ENCODE results near the gene SPEF2.
"Not testable (repeated sequence)": the region's sequence is repeated elsewhere in the genome, so short reads cannot be mapped to it uniquely, and the experiment has no call there.

The SPEF2 gene

DNA sequence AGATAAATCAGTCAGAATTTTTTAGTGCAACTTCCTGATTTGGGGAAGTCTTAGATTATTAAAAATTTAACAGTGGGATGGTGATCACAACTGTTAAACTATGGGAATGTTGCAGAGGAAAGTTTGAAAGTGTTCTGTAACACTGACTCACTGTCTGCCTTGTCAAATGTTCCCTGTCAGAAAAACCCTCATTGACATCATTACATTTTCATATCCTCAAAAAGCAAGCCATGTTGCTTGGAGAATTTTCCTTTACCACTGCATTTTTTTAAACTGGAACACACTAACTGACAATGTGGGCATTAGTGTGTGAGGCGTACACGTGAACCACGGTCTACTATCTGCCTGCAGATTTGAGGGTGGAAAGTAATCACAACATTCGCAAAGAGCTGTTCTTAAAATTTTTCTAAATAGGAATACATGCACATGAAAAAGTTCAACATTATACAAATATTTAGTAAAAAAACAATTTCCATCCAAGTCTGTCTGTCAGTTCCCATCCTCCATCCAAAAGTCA is 210.5 kb downstream of the SPEF2 start:
- DNase-seq: no peak

GRCh38 chr5:35830587-35830986 is 212.9 kb downstream of the SPEF2 start:
- peak; percentile 60 to 81 for DNase-seq

- DNase-seq: no peak
Measured at GRCh38 chr5:35832762-35833161, 215.1 kb downstream of the SPEF2 start.

DNA sequence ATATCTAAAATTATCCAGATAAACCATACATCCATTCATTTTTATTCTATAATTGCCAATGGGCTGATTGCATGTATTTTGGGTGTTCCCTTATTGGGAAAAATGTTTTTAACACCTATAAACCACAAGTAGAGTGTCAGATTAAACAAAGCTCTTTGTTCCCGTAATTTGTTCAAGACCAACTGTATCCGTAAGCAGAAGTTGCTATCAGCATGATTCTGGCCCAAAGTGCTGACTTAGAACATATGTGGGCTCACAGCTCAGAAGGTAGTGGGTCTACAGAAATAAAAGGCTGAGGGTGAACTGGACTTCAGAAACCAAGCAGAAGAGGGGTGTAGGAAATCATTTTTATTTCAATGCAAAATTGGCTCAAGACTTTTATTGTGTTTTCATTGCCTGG is 215.6 kb downstream of the SPEF2 start:
- no peak for DNase-seq

DNA sequence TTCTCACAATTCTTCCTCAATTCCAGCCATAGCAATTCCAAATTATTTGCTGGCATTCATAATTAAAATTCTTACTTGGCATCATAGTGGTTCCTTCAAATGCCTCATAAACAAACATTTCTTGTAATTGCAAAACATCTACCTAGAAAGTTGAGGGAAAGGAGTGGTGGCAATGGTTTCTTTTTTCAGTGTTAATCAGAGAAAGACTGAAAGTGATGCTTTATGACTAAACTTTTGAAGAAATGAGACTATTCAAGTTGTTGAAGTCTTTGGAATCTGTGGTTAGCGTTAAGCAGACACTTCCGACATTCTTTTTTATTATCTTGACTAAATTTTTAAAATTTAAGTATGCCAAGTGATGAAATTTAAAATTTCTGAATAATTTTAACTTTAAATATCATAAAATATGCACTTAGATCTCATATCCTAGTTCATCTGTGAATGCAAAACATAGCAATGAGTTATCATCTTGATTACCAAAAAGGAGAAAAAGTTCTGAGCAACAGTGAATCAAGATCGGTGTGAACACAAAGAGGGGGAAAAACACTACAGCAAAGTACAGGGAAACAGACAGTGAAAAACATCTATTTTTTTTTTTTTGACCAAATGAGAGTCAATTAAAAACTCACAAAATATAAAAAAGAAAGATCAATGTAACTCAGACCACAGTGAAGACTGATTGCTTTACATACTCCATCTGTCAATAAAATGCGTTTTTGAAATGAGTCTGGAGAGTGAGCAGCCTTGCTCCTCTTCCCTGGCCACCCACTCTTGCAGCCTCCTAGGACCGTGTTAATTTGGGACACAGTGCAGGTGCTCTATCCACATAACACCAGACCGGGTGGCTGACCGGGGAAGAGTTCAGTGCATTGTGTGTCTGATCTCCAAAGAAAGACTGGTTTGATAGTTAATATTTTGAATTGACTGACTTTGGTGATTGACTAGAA is 218.4 kb downstream of the SPEF2 start:
- DNase-seq: peak in 1 of 2 donors; percentile 55

DNA sequence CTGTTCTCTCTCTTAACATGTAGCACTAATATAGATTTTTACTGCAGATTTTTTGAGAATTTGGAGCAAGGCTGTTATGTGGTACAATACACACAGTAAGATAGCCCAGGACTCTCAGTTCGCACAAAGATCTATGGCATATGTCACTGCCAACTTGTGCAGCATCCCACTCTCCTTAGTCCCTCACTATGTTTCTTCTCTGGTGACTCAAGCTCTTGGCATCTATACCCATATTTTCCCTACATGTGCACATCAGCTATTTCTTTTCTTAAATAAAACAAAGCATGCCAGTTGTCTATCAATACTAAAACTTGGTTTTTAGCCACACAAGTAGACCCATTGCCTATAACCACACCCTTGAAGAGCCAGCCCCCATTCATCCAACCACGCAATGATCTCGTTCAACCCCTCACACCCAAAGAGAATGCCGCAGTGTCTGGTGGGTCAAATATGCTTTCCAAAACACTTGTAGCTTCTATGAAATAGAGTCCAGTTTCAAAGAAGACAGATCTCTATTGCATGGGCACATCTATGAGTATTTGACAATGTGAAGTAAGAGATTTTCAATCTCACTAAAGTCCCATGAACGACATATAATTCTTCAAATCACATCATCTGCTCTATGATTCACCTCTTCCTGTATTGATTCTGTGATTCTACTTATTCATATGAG is 220.8 kb downstream of the SPEF2 start:
- DNase-seq: no peak

DNA sequence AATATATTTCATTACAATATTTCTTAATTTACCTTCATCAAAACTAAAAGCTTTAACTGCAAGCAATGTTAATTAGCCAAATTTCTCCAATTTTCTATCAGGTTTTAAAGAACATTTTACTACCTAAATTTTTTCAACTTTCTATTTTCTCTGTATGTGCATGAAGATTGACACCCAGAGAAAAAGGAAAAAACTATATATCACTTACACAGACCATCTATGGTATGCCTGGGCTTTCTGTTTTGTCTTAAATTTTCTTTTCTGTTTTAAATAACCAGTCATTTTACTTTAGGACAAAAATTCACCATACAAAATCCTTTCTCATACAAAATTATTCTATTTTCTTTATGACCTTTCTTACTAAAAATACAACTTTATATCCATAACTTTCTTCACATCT is 225.2 kb downstream of the SPEF2 start:
- no peak for DNase-seq

DNA sequence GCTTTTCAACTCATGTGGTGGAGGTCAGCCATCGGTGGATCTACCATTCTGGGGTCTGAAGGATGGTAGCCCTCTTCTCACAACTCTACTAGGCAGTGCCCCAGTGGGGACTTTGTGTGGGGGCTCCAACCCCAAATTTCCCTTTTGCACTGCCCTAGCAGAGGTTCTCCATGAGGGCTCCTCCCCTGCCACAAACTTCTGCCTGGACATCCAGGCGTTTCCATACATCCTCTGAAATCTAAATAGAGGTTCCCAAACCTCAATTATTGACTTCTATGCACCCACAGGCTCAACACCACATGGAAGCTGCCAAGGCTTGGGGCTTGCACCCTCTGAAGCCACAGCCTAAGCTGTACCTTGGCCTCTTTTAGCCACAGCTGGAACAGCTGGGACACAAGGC is 227.8 kb downstream of the SPEF2 start:
- not testable (repeated sequence) for DNase-seq

DNA sequence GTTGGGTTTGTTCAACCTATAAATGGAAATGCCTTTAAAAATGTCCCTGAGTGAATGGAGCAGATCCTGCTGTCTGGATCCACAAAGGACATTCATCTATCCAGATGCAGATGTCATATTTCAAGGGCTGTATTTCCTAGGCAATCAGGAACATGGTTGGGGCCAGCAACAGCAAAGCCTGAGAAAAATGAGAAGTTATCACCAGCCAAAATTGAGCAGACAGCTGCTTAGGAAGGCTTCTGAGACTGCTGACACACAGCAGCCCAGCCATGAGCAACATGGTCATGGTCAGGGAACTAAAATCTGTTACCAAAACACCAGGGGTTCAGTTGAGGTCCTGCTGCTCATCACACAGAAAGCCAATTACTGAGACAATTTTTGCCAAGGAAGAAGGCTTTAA is 229.8 kb downstream of the SPEF2 start:
- no peak for DNase-seq

DNA sequence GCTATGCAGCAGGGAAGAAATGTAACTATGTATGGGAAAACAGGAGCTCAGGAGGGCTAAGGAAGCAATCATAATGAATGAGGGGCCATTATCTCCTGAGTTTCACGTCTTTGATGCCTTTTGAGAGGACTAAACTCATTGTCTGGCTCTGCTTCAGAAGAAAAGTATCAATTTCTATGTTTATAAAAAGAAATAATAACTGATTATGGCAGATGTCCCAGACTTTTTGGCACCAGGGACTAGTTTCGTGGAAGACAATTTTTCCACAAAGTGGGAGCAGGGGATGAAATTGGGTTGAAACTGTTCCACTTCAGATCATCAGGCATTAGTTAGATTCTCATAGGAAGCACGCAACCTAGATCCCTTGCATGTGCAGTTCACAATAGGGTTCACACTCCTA is 230.3 kb downstream of the SPEF2 start:
- DNase-seq: no peak

DNA sequence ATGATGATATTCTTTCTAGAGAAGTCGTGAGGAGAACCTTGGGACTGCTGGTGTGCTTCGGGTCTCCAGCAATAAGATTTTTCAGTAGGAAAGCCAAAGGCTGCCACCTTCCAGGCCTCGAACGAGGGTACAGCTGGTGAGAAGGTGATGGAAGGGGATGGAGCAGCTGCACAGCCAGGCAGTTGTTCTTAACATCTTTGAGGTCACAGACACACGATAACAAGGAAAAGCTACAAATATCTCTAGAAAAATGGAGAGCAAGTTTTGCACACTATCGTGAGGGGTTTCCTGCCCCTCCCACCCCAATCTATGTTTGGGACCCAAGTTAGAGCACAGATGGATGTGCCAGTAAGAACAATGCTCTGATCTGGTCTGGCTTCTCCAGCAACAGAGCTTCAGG is 232.2 kb downstream of the SPEF2 start:
- DNase-seq: no peak

DNA sequence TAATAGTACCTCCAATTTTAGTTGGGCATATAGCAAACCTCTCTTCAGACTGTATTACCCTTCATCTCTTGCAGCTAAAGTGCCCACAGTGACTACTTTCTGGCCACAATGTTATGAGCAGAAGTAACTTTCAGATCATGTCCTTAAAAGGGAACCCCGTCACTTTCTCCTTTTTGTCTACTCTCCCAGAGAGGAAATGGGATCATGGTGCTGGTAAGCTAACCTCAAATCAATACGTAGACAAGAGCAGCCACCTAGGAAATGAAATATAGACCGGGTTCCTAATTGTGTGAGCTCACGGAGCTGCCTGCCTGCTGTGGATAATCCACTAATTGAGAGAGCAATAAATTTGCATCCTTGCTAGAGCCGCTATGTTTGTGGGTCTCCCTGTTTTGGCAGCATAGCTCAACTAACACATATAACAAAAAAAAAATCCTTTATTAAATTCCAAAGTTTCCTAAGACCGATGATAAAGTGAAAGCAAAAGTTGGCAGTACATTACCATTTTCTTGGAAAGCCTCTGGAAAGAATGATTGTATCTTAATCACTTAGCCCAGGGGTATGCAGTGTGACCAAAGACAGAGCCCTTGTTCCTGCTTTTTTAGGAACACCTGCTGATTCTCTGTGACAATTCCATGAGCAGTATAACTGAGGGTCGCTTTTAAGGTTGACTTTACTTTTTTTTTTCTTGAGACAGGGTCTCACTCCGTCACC is 233.5 kb downstream of the SPEF2 start:
- no peak for DNase-seq

DNA sequence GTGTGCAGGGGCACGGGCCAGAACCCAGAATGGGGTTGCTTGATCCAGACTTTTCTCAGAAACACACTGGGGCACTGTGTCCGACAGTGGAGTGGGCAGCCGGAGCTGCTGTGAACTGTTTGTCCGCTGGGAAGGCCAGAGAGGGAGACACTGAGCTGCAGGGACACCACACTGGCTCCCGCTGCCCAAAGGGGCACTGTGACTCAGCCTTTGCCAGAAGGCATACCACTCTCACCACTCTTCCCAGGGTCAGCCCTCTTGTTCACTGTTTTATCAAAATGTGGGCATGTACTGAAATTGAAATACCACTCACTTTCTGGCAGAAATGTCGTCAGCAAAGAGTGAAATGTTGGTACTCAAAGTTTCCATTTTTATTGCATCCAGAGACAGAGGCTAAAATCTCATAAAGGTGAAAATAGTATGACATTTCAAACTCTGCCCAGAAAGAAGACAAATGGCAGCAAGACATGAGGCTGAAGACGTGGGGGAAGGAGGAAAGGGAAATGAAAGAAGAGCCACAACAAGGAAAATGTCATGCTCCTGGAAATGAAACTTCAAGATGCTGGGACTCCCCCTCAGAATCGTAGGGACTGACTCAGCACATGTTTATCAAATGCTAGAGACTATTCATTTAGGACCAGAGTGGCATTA is 234.5 kb downstream of the SPEF2 start:
- DNase-seq: peak; percentile 32 to 76

DNA sequence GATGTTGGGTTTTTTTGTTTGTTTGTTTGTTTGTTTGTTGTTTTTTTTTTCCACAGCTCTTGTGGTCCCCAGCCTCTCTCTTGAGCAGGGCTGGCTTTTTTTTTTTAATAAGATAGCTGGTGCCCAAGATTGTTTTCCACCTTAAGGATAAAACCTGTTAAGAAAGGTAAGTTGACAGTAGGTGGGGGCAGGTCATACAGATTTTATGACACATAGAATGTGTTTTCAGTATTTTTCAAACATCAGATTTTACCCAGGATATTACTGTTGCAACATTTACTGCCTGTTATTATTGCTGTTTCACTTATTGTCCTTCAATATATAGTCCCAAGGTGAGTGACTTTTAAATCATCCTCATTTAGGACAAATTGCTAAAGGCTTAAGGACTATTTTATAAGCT is 235.1 kb downstream of the SPEF2 start:
- peak in 1 of 2 donors; percentile 50 for DNase-seq

GRCh38 chr5:35853631-35854030 is 236.0 kb downstream of the SPEF2 start:
- peak; percentile 86 to 88 for DNase-seq

GRCh38 chr5:35854248-35854647 is 236.6 kb downstream of the SPEF2 start:
- DNase-seq: peak; percentile 91 to 96

GRCh38 chr5:35855187-35855586 is 237.5 kb downstream of the SPEF2 start:
- peak in 1 of 2 donors; percentile 64 for DNase-seq

- peak in 1 of 2 donors; percentile 56 for DNase-seq
Measured at GRCh38 chr5:35856186-35856764, 238.6 kb downstream of the SPEF2 start.

DNA sequence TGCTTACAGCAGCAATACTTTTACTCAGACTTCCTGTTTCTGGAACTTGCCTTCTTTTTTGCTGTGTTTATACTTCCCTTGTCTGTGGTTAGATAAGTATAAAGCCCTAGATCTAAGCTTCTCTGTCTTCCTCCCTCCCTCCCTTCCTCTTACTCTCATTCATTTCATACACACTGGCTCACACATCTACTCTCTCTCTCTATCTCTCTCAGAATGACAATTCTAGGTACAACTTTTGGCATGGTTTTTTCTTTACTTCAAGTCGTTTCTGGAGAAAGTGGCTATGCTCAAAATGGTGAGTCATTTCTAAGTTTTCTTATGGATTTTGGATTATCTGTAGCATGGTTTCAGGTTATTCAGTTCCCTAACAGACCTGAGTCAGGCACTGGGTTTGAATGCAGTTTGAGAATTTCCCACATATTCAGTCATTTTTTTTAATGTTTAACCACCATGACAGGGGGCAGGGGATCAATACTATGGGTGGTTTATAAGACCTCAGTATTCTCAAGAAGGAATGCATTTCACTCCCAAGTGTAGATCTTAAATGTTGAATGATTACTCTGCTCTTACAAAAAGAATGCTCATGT is 239.2 kb downstream of the SPEF2 start, which contains the start of gene IL7R:
Gene IL7R (plus strand): TSS at position 127 of the 587 bp plus-strand sequence. CDS start 87 bp downstream, at position 214.
- peak in 1 of 2 donors; percentile 88 for DNase-seq

- peak in 1 of 2 donors; percentile 69 for DNase-seq
Measured at GRCh38 chr5:35857606-35858205, 240.0 kb downstream of the SPEF2 start.

DNA sequence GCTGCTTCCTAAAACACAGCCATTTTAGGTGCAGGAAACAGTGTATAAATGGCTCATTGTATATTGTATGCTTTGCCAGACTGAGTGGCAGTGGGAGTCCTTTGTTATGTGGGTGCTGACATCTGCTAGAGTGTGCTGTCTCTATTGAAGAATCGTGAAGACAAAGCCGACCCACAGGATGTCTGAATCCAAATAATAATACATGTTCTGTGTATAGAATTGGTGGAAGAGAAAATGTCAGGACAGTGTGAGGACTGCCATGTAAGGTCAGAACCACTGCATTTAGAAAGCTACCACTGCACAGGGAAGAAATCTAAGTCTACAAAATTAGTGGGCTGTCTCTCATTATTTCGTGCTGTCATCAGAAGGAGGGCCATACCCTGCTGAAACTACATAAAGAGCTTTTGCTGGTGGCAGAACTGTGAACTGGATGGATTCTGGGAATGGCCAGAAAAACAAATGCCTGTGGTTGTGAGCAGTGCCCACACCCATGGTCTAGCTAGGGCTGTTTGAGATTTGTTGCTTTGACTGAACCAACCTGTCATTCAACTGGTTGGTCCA is 241.5 kb downstream of the SPEF2 start:
- peak; percentile 41 to 69 for DNase-seq
